Retinal pigment epithelial cell (primary cell): Measurements from ENCODE around the gene ALDH1A1.

Experiments
- DNase-seq: peaks from one replicate; pipeline ENCODE4 v3.0.0-alpha.2; 2010; ENCODE audit warnings: low read depth
- H3K4me3 ChIP-seq: 2 replicates; pipeline ENCODE4 v1.5.1; 2011; ENCODE audit warnings: mild to moderate bottlenecking, low read length, control low read depth, moderate library complexity
- CTCF ChIP-seq: conservative IDR thresholded peaks from 2 replicates; pipeline ENCODE4 v1.5.1; 2011; ENCODE audit warnings: low read depth, low read length, control low read depth, inconsistent platforms

The ALDH1A1 gene

DNA sequence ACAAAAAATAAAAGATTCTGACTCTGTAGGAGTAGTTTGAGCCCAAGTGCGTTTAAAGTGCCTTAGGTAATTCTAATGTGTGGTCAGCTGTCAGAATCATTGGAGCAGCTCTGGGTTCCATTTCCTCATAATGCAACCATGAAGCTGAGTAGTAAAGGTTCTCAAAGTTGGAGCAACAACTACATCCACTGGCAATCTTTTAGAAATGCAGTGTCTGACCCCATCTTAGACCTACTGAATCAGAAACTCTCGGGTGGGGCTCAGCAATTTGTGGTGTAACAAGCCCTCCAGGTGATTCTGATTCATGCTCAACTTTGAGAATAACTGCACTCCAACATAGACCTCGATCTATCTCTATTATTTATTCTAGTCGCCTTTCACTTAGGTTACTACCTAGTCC lies 7.6 kb upstream of the ALDH1A1 start:
- DNase-seq: no peak
- TF ChIP-seq CTCF: no peak
- no peak overlapping the region for H3K4me3 ChIP-seq

DNA sequence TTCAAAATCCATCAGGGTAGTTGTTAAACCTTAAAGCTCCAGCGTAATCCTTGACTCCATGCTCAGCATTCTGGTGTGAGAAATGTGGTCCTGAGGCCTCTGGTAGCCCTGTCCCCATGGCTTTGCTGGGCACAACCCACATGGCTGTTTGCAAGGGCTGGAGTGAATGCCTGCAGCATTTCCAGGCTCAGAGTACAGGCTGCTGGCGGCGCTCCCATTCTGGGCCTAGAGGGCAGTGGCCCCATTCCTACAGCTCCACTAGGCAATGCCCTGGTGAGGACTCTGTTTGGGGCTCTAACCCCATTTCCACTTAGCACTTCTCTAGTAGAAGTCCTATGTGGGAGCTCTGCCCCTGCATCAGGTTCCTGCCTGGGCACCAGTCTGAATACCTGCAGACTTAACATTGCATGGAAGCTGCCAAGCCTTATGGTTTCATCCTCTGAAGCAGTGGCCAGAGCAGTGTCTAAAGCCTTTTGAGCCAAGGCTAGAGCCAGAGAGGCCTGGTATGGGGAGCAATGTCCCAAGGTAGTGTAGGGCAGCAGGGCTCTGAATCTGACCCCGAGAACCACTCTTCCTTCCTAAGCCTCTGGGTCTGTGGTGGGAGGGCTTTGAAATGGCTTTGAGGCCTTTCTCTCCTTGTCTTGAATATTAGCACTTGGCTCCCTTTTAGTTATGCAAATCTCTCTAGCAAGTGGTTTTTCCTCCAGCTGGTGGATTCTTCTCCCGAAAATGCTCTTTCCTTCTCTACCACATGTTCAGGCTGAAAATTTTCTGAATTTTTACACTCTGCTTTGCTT lies 5.8 kb upstream of the ALDH1A1 start:
- H3K4me3 ChIP-seq: no peak overlapping the region
- DNase-seq: no peak
- no peak for TF ChIP-seq CTCF

DNA sequence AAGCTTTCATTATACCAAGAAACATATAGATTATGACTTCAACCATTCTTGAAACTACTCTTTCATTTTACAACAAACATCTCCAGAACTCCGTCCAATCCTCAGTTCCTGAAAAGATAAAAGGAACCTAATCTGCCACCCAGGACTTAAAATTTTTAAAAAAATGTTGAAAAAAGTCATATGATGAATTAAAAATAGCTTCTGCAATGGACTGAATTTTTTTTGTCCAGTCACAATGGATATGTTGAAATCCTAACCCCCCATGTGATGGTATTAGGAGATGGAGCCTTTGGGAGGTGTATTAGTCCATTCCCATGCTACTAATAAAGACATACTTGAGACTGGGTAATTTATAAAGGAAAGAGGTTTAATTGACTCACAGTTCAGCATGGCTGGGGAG lies 2.7 kb upstream of the ALDH1A1 start:
- no peak for TF ChIP-seq CTCF
- no peak overlapping the region for H3K4me3 ChIP-seq
- no peak for DNase-seq

GRCh38 chr9:72955126-72955455 lies 2.2 kb upstream of the ALDH1A1 start:
- H3K4me3 ChIP-seq: no peak overlapping the region
- no peak for DNase-seq
- TF ChIP-seq CTCF: no peak

GRCh38 chr9:72954431-72955125 lies 1.7 kb upstream of the ALDH1A1 start:
- DNase-seq: no peak

DNA sequence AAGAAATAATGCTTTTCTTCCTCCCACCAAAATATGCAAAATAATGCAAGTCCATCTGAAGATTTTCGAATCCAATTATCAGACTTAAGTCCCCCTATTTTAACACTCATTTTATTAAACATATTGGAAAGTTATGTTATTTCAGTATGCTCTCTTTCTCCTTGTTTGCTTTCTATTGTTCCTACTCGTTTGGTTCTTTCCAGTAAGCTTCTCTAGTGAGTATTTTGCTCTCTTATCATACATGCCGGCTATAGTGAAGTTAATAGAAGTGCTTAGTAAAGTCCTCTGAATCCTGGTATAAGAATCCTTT lies 517 bp downstream of the ALDH1A1 start:
- DNase-seq: no peak
- TF ChIP-seq CTCF: no peak
- H3K4me3 ChIP-seq: peak overlapping the region; percentile 36

More at GRCh38 chr9:72954431-72955125, 1.7 kb upstream of the ALDH1A1 start:
- no peak for TF ChIP-seq CTCF
- no peak overlapping the region for H3K4me3 ChIP-seq
